ENCODE measurements around the gene ITPKC. TPM values are rescaled to one million over a fixed set of nuclear protein-coding genes. Genes with fewer than 3 reads are reported as not detected.

ITPKC gene
- total and polyA plus RNA-seq, 9 of the 15 experiments (the other 6 are each of a cell fraction or from before 2014, with no cell fraction given), result 0.08 to 9.3 (median 5.8) TPM

GRCh38 chr19:40750874-40751537 is 34.1 kb downstream of the ITPKC start, which contains the start of gene SNRPA (continued):
- TF ChIP-seq ZFP91 (CRISPR knock-in tag; IDR thresholded peaks at IDR 0.05) (0 out of 2 replicates have a peak, but pooled peaks have one; percentile 14), SETDB1 (IDR thresholded peaks at IDR 0.05; ENCODE audit: low read length) (no peak), CREM (IDR thresholded peaks at IDR 0.05; ENCODE audit: low read depth) (peak; percentile 90), NFYB (IDR thresholded peaks at IDR 0.05; ENCODE audit: extremely low read depth, insufficient read length) (no peak), MTA1 (IDR thresholded peaks at IDR 0.05; ENCODE audit: borderline replicate concordance) (peak; percentile 35; the same call in 1 of the 2 replicates), POLR2G (IDR thresholded peaks at IDR 0.05; ENCODE audit: low read depth, low read length) (peak; percentile 89), ZFP30 (CRISPR knock-in tag; IDR thresholded peaks at IDR 0.05; ENCODE audit: borderline replicate concordance) (no peak), POLR2B (IDR thresholded peaks at IDR 0.05; ENCODE audit: low read depth, partially characterized antibody) (peak; percentile 80), NEUROD1 (IDR thresholded peaks at IDR 0.05; ENCODE audit: borderline replicate concordance, low read depth, low read length, partially characterized antibody) (peak; percentile 5), THRAP3 (IDR thresholded peaks at IDR 0.05; ENCODE audit: borderline replicate concordance) (peak; percentile 64), CC2D1A (IDR thresholded peaks at IDR 0.05) (0 out of 2 replicates have a peak, but pooled peaks have one; percentile 36), SREBF2 (CRISPR knock-in tag; IDR thresholded peaks at IDR 0.05) (no peak), CHD2 (IDR thresholded peaks at IDR 0.05; ENCODE audit: low read depth, low read length) (peak; percentile 92), PHF20 (IDR thresholded peaks at IDR 0.05; ENCODE audit: partially characterized antibody) (peak; percentile 40), EP300 (IDR thresholded peaks at IDR 0.05; ENCODE audit: low read length) (no peak; the same call in 1 of the 2 replicates), ZNF280A (IDR thresholded peaks at IDR 0.05; ENCODE audit: low read depth, partially characterized antibody) (no peak), CBX5 (IDR thresholded peaks at IDR 0.05; ENCODE audit: borderline replicate concordance, low read depth) (no peak), MAZ (CRISPR knock-in tag; conservative IDR thresholded peaks at IDR 0.05 in 1 of 2, IDR thresholded peaks at IDR 0.05 in 1 of 2) (peak in 1 of 2 experiments; percentile 50; a peak in 2 of 4 replicates), ZNF24 (IDR thresholded peaks at IDR 0.05) (0 out of 2 replicates have a peak, but pooled peaks have one; percentile 11)
- TF ChIP-seq, protein P1, sequence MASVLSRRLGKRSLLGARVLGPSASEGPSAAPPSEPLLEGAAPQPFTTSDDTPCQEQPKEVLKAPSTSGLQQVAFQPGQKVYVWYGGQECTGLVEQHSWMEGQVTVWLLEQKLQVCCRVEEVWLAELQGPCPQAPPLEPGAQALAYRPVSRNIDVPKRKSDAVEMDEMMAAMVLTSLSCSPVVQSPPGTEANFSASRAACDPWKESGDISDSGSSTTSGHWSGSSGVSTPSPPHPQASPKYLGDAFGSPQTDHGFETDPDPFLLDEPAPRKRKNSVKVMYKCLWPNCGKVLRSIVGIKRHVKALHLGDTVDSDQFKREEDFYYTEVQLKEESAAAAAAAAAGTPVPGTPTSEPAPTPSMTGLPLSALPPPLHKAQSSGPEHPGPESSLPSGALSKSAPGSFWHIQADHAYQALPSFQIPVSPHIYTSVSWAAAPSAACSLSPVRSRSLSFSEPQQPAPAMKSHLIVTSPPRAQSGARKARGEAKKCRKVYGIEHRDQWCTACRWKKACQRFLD (CRISPR knock-in tag; IDR thresholded peaks at IDR 0.05), result no peak
- TF ChIP-seq, protein P2, sequence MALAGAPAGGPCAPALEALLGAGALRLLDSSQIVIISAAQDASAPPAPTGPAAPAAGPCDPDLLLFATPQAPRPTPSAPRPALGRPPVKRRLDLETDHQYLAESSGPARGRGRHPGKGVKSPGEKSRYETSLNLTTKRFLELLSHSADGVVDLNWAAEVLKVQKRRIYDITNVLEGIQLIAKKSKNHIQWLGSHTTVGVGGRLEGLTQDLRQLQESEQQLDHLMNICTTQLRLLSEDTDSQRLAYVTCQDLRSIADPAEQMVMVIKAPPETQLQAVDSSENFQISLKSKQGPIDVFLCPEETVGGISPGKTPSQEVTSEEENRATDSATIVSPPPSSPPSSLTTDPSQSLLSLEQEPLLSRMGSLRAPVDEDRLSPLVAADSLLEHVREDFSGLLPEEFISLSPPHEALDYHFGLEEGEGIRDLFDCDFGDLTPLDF (CRISPR knock-in tag; IDR thresholded peaks at IDR 0.05), result peak; percentile 46; the same call in 1 of the 2 replicates
- TF ChIP-seq, protein P3, sequence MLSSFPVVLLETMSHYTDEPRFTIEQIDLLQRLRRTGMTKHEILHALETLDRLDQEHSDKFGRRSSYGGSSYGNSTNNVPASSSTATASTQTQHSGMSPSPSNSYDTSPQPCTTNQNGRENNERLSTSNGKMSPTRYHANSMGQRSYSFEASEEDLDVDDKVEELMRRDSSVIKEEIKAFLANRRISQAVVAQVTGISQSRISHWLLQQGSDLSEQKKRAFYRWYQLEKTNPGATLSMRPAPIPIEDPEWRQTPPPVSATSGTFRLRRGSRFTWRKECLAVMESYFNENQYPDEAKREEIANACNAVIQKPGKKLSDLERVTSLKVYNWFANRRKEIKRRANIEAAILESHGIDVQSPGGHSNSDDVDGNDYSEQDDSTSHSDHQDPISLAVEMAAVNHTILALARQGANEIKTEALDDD (IDR thresholded peaks at IDR 0.05), result no peak
